Fibroblast of villous mesenchyme (primary cell): ENCODE measurements around the gene PCED1B. TPM values are rescaled to one million over a fixed set of nuclear protein-coding genes. Genes with fewer than 3 reads are reported as not detected.
"Not testable (repeated sequence)": the region's sequence is repeated elsewhere in the genome, so short reads cannot be mapped to it uniquely, and the experiment has no call there.

Experiments
- DNase-seq: peaks from one replicate; pipeline ENCODE4 v3.0.0-alpha.2; 2010; ENCODE audit warnings: low read depth
- H3K4me3 ChIP-seq: 2 replicates; pipeline ENCODE4 v1.5.1; 2011; ENCODE audit warnings: low read depth, mild to moderate bottlenecking, low read length
- total RNA-seq: library from RNA; depleted of rRNA; stranded (reverse); fragments of >200 nt; gene quantifications from 2 replicates; pipeline ENCODE4 v1.2.3, GENCODE V29; 2012
- TF ChIP-seq, protein P1 (sequence below): IDR thresholded peaks from 2 replicates; pipeline ENCODE4 v1.5.1; 2012; ENCODE audit warnings: low read depth, mild to moderate bottlenecking, low read length; ENCODE audit not compliant: insufficient read depth

PCED1B gene
- total RNA-seq, 1 donor = 1.7 TPM

DNA sequence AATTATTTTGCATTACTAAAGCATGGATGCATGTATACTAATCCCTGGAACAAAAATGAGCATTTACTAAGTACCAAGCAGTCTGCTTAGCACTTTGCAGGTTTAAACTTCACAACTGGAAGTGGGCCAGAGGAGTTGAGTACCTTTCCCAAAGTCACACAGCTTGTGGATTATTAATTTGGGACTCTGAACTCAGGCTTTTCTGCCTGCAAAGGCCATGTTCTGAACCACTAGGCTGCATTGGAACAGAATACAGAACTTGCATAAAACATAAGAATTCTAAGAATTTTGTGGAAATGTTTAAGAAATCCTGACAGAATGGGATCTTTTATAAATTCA, 133.2 kb downstream of the PCED1B start:
- TF ChIP-seq, protein P1, sequence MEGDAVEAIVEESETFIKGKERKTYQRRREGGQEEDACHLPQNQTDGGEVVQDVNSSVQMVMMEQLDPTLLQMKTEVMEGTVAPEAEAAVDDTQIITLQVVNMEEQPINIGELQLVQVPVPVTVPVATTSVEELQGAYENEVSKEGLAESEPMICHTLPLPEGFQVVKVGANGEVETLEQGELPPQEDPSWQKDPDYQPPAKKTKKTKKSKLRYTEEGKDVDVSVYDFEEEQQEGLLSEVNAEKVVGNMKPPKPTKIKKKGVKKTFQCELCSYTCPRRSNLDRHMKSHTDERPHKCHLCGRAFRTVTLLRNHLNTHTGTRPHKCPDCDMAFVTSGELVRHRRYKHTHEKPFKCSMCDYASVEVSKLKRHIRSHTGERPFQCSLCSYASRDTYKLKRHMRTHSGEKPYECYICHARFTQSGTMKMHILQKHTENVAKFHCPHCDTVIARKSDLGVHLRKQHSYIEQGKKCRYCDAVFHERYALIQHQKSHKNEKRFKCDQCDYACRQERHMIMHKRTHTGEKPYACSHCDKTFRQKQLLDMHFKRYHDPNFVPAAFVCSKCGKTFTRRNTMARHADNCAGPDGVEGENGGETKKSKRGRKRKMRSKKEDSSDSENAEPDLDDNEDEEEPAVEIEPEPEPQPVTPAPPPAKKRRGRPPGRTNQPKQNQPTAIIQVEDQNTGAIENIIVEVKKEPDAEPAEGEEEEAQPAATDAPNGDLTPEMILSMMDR = no peak
- H3K4me3 ChIP-seq = no peak overlapping the region
- DNase-seq = no peak

DNA sequence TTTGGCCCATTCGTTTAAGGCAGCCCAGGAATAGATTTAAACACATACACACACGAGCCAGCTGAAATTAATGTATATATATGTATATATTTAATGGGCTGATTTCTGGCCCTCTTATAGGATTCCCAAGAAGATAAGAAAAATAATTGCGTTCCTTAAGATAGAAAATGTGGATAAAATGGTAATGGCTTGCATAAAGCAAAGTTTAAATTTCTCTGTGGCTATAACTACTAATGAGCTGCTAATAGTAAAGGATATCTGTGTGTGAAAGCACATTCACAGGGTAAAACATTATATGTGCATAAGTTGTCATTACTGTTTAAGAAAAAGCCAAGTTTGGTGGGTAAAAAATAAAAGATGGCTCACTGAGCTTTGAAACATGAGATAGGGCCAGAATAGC, 134.0 kb downstream of the PCED1B start:
- TF ChIP-seq, protein P1 = no peak
- no peak overlapping the region for H3K4me3 ChIP-seq
- DNase-seq = no peak

DNA sequence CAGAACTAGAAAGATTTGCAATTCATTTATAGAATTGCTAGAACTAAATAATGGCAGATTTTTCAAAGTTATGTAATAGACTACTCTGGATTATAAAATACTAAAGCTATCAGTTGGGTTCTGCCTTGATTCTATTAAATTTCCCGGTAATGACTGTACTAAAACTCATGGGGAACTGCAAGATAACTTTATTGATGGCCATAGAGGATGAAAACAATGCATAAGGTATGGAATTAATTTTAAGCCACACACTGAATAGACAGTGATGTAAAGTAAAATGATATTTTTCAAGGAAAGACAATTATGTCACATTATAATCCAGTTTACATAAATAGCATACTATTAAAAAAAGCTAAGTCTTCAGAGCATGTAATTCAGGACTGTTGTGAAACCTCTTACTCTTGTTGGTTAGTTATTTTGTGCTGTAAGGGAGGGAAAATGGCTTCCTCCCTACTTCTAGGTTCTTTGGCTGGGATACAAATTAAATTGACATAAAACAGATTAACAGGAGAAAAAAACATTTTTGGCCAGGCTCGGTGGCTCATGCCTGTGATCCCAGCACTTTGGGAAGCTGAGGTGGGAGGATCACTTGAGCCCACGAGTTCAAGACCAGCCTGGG, 134.7 kb downstream of the PCED1B start:
- no peak for DNase-seq
- no peak overlapping the region for H3K4me3 ChIP-seq
- TF ChIP-seq, protein P1 = no peak

DNA sequence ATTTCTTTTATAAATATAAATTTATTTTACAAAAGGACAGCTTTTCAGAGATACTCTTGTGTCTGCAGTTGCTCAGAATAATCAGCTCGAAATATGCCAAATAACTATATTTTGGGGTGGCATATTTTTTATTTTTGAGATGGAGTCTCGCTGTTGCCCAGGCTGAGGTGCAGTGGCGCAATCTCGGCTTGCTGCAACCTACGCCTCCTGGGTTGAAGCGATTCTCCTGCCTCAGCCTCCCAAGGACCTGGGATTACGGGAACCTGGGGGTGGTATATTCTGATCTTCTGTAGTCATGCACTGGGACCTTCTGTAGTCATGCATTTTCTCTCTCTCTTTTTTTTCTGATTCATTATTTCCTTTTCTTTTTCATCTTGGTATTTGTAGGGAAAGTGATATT, 135.3 kb downstream of the PCED1B start:
- TF ChIP-seq, protein P1 = no peak
- no peak for DNase-seq
- H3K4me3 ChIP-seq = no peak overlapping the region

DNA sequence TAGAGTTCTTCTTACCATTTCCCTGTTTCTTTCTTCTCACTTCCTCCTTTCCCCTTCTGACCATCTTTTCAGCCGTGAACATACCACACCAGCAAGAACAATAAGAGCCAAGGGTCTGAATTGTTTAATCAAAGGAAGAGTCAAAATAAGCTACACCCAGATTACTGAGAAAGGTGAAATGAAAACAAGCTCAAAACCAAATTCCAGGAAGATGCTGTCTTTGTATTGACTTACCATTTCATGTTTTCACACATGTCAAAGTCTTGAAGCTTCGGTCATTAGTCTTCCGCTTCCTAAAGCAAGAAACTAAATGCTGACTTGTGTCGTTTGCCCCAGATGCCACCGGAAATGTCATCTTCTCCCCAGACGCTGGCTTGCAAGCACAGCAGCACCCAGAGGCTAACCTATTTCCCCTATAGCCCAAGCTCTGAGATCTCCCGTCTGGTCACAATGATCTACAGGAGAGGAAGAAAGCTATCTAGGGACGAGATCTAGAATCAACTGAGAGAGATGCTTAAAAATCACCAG, 136.8 kb downstream of the PCED1B start:
- no peak for DNase-seq
- TF ChIP-seq, protein P1 = no peak
- no peak overlapping the region for H3K4me3 ChIP-seq

DNA sequence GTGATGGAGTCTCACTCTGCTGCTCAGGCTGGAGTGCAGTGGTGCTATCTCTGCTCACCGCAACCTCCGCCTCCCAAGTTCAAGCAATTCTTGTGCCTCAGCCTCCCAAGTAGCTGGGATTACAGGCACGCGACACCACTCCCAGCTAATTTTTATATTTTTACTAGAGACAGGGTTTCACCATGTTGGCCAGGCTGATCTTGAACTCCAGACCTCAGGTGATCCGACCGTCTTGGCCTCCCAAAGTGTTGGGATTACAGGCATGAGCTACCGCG, 138.1 kb downstream of the PCED1B start:
- H3K4me3 ChIP-seq, DNase-seq: not testable (repeated sequence)

DNA sequence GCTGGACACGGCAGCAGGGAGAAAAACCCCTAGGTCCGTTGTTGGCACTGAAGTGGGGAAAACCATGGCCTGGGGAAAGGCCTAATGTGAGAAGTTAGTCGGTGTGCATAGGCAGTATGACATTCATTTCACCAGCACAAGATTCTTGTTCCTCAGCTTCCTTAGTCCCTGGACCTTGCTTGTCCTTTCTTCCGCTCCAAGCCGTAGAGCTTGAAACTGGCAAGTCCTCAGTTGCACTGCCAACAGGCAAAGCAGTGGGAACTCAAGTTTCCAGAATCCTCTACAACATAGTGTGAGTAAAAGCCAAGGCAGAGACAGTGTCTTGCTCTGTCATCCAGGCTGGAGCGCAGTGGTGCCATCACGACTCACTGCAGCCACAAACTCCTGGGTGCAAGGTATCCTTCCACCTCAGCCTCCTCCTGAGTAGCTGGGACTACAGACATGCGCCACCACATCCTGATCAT, 138.8 kb downstream of the PCED1B start:
- H3K4me3 ChIP-seq = no peak overlapping the region
- DNase-seq = no peak
- TF ChIP-seq, protein P1 = no peak
